ENCODE results near the gene ISG15.

The ISG15 gene

DNA sequence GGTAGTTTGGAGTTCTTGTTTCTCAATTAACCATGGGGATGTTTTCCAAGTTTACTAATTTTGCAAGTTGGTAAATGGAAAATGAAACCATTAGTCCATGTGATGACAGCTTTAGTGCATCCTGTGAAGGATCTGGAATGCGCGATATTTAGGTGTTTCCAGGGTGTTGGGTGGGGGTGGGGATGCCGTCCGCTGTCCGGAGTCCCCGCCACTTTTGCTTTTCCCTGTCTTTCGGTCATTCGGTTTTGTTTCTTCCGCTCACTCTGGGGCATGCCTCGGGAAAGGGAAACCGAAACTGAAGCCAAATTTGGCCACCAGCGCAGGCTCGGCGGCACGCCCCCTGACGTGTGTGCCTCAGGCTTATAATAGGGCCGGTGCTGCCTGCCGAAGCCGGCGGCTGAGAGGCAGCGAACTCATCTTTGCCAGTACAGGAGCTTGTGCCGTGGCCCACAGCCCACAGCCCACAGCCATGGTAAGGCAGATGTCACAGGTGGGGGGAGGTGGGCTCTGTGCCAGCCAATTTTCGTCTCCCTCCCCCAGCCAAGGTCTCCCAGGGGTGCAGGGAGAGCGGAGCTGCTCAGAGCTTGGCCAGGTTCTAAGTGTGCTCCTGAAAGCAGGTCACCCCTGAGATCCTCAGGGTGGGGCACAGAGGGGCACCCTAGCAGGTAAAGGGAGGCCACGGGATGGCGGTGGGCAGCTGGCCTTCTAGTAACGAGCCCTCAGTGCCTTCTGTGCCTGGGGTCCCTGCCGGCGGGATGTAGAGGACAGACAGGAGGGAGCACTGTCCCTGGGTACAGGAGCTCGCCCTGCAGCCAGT lies at the start of gene ISG15:
ISG15 (plus strand) TSS at position 393 of the 817 bp plus-strand sequence; CDS start at position 470, 77 bp downstream.
- DNase-seq (ENCODE audit: low read depth in 2 of 2): peak; percentile 69 to 82

DNA sequence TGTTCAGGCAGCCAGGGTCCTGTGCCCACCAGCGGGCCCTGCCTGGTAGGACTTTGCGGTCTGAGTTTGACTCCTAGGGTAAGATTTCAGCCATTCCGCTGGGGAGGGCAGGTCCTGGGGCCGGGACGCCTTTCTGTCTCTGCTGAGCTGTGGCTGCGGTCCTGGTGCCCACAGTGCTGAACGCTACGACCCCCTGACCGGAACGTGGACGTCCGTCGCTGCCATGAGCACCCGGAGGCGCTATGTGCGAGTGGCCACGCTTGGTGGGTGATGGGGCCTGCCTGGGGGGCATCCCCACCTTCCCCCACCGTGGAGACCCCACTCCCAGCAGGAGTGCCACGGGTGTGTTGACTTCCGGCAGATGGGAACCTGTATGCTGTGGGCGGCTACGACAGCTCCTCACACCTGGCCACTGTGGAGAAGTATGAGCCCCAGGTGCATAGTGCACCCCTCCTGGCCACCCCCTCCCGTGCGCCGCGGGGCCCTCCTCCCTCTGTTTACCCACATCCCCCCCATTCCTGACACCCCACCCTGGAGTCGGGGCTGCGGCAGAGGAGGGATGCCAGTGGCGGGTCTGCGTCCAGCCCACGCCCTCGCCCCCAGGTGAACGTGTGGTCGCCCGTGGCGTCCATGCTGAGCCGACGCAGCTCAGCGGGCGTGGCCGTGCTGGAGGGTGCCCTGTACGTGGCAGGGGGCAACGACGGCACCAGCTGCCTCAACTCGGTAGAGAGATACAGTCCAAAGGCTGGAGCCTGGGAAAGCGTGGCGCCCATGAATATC lies 49.4 kb upstream of the ISG15 start:
- no peak for DNase-seq (ENCODE audit: low read depth in 2 of 2)

- no peak for DNase-seq (ENCODE audit: low read depth in 2 of 2)
Measured at GRCh38 chr1:964691-965525, 48.4 kb upstream of the ISG15 start.

DNA sequence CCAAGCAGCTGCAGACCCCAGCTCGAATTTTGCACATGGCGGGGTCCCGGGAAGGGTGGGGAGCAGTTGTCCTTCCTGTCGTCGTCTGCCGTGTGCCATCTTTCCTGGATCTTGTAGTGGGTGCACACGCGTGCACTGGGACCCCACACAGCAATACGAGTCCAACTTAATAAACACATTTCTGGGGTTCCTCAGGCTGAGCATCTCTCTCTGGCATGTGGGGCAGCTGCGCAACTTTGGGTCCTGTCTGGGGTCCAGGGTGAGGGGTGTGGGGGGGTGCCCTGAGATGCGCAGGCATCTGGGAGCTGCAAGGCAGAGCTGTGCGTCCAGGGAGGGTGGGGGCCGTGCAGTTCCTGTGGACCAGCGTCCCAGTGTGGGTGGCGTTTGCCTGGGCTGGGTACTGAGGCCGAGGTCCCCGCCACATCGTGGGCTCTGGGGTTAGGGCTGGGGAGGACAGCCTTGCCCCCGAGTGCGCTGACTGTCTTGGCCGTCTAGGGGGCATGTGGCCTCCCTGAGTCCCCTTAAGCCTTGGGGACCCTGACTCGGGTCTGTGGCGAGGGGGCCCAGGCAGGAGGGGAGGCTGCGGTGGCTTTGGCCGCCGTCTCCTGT lies 47.7 kb upstream of the ISG15 start:
- DNase-seq (ENCODE audit: low read depth in 2 of 2): no peak

DNA sequence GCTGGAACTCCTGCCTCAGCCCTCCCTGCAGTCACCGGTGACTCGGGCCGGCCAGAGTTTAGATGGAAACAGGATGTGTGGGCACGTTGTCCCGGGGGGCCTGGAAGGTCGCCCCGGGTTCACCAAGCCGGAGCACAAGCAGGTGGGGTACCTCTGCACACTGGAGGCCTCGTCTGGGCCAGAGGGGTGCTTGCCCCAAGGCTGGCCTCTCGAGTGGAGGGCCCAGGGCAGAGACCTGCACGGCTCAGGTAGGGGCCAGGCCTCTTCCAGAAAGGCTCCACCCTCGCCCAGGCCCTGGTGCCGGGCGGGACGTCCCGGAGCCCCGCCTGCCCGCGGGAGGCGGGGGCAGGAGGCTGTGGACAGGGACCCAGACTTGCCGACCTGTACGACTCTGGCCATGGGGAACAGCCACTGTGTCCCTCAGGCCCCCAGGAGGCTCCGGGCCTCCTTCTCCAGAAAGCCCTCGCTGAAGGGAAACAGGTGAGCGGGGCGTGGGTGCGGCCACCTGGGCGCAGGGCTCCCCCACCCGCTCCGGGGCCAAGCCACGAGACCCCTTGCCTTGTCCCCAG lies 47.1 kb upstream of the ISG15 start, which contains the start of gene PLEKHN1:
PLEKHN1 (plus strand) TSS at position 348 of the 569 bp plus-strand sequence; CDS start at position 398, 50 bp downstream.
- no peak for DNase-seq (ENCODE audit: low read depth in 2 of 2)

DNA sequence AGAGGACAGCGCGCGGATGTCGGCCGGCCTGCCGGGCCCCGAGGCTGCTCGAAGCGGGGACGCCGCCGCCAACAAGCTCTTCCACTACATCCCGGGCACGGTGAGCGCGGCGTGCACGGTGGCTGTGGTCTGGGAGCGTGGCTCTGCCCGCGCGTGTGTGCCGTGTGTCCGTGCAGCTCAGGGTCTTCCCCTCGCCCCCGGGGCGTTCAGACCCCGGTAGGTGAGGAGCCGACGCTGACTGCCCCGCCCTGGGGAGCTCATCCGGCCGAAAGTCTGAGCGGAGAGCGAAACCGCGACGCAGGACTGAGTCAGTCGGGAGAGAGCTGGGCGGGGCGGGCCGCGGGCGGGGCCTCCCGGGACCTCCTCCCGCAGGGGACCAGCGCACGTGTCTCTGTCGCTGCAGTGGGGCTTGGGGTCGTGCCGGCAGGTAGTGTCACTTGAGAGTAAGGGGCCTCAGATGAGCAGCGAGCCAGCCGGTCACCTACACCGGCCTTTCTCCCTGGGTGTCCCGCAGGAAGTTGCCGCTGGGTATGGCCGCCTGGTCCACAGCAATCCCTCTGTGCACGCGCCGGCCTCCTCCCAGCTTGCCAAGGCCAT lies 46.5 kb upstream of the ISG15 start:
- peak; percentile 78 to 83 for DNase-seq (ENCODE audit: low read depth in 2 of 2)

DNA sequence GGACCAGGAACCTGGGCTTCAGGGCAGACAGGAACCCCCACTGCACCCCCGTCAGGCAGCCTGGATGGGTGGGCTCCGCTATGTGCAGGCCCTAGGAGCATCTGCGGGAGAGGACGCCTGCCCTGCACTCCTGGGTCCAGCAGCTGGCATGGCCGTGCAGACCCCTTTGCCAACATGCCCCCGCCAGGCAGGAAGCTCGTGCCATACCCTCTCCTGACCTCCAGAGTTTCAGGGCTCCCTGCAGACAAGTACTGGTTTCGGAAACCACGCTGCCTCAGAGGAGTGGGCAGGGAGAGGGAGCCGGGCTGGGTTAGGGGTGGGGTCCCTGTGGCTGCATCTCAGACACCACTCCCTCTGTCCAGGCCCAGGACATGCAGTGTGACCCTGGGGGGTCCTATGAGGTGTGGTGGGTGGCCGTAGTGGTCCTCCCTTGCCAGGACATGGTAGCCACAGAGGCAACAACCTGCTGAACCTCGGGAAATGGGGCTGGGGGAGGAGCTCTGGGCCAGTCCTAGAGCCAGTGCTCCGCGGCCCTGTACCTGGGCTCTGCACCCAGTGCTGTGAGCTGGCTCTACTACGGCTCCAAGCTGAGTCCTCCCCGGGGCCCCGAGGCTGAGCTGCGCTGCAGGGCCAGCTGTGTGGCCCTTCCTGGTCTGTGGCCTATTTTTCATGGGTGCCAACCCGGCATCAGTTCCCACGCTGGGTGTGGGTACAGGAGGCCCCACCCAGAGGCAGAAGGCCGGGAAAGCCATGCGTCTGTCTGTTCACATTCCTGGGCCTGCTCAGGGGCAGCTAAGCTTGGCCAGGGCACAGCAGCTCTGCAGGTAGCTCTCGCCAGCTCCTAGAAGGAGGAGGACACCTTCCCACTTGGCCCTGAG lies 45.6 kb upstream of the ISG15 start:
- no peak for DNase-seq (ENCODE audit: low read depth in 2 of 2)

- DNase-seq (ENCODE audit: low read depth in 2 of 2): no peak
Measured at GRCh38 chr1:969260-969855, 43.9 kb upstream of the ISG15 start.

GRCh38 chr1:970242-970972 lies 42.9 kb upstream of the ISG15 start:
- DNase-seq (ENCODE audit: low read depth in 2 of 2): no peak

GRCh38 chr1:970973-971730 lies 42.1 kb upstream of the ISG15 start:
- no peak for DNase-seq (ENCODE audit: low read depth in 2 of 2)

- DNase-seq (ENCODE audit: low read depth in 2 of 2): no peak
Measured at GRCh38 chr1:971751-972506, 41.4 kb upstream of the ISG15 start.

- DNase-seq (ENCODE audit: low read depth in 2 of 2): no peak
Measured at GRCh38 chr1:972726-973458, 40.4 kb upstream of the ISG15 start.

DNA sequence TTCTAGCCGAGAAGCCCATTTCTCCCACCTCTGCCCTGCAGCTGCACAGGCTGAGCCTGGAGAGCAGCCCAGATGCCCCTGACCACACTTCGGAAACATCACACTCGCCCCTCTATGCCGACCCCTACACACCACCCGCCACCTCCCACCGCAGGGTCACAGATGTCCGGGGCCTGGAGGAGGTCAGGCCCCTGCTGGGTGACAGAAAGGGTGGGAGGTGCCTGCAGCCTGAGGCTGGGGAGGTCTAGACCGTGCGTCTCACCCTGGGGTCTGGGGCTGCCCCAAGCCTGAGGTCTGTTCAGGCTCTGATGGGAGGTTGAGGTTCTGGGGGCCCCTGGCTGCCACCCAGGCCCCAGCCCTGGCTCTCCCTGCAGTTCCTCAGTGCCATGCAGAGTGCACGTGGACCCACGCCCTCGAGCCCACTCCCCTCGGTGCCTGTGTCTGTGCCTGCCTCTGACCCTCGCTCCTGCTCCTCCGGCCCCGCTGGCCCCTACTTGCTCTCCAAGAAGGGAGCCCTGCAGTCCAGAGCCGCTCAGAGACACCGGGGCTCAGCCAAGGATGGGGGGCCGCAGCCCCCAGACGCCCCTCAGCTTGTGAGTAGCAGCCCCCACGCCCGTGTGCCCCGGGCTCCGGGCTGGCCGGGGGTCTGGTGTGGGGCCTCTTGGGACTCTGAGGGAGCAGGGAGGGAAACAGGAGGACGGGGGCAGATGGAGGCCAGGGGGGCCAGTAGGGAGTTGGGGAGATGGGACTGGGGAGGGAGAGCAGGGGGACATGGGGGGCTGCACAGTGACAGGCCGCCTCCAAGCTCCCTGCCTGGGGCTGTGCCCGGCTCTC lies 39.6 kb upstream of the ISG15 start:
- no peak for DNase-seq (ENCODE audit: low read depth in 2 of 2)

DNA sequence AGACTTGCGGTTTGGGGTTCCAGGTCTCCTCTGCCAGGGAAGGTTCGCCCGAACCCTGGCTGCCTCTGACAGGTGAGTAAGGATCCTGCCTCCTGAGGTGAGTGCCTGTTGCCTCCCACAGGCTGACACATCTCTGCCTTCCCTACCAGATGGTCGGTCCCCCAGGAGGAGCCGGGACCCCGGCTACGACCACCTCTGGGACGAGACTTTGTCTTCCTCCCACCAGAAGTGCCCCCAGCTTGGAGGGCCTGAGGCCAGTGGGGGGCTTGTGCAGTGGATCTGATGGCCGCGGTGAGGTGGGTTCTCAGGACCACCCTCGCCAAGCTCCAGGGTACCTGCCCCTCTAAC lies 39.0 kb upstream of the ISG15 start:
- no peak for DNase-seq (ENCODE audit: low read depth in 2 of 2)

DNA sequence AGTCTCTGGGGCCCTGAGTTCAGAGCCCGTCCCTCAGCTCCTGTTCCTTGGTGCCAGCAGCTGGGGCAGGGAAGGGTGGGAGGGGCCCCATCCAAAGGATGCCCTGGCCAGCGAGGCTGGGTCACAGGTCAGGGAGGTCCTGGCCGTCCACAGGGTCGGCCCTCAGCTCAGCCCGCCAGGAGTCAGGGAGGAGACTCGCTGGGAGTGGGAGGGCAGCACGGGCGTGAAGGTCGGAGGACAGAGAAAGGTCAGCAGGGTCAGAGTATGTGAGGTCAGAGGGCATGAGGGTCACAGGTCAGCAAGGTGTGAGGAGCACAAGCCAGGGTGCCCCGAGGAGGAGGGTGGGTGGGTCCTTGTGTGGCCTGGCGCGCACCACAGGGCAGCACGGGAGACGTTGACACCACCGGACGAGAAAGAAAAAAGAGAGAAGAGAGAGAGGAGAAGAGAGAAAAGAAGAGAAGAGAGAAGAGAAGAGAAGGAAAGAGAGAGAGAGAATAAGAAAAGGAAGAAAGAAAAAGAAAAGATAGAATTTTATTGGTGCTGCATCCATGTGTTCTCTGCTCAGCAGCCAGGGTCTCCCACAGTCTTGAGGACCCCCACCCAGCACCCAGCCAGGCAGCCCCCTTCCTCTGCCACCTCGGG lies 38.5 kb upstream of the ISG15 start:
- no peak for DNase-seq (ENCODE audit: low read depth in 2 of 2)
